Tibial artery (tissue), 4 donors: ENCODE measurements around the gene UBE2R2.
A peak's percentile ranks its signal among the peaks of the same experiment; 100 is the strongest.

Experiments used
- DNase-seq, 2 donors: peaks; one replicate each; pipeline ENCODE4 v3.0.0-alpha.2; 2019
- H3K27ac ChIP-seq, 2 donors: fragments of 200-600 bp; sonication (generic) in 1 of 2; 1 replicate in 1 of 2; 2 replicates in 1 of 2; pipeline ENCODE4 v1.5.1; 2018 to 2019; ENCODE audit warnings: mild to moderate bottlenecking in 1 of 2
- H3K27me3 ChIP-seq, 2 donors: fragments of 200-600 bp; sonication (generic) in 1 of 2; one replicate each; pipeline versions ENCODE4 v1.5.1 to v1.6.0; 2016 to 2019
- H3K36me3 ChIP-seq, 3 donors: fragments of 200-600 bp; sonication (generic) in 2 of 3; one replicate each; pipeline ENCODE4 v1.5.1; 2016 to 2019; ENCODE audit warnings: mild to moderate bottlenecking in 2 of 3
- H3K4me1 ChIP-seq, 4 donors: fragments of 200-600 bp; sonication (generic) in 2 of 4; 1 replicate in 3 of 4; 2 replicates in 1 of 4; pipeline ENCODE4 v1.5.1; 2016 to 2019
- H3K4me3 ChIP-seq, 2 donors: fragments of 200-600 bp; sonication (generic) in 1 of 2; 1 replicate in 1 of 2; 2 replicates in 1 of 2; pipeline ENCODE4 v1.5.1; 2018 to 2019; ENCODE audit warnings: mild to moderate bottlenecking in 2 of 2
- H3K9me3 ChIP-seq, 3 donors: fragments of 200-600 bp; sonication (generic) in 1 of 3; one replicate each; pipeline ENCODE4 v1.5.1; 2016 to 2019
- intact Hi-C: fragments of 100-400 bp; cut with DNase I; formaldehyde crosslinking; loops from one replicate; pipeline ENCODE4 v1.15.0; 2023; ENCODE audit warnings: low total_unique reads
- TF ChIP-seq, protein P1 (sequence below), 2 experiments: fragments of 200-600 bp in 1 of 2; fragments of 450-650 bp in 1 of 2; IDR thresholded peaks; one replicate each; pipeline ENCODE4 v1.5.1; 2017 to 2019; ENCODE audit warnings: antibody characterized with exemption in 2 of 2, mild to moderate bottlenecking in 1 of 2, moderate library complexity in 1 of 2

The UBE2R2 gene

GRCh38 chr9:33809506-33809905 lies 7.5 kb upstream of the UBE2R2 start:
- Histone ChIP-seq H3K4me3 (no peak overlapping the region), H3K27me3 (no peaks in the 10 kb centered on the region), H3K9me3 (no peaks in the 10 kb centered on the region), H3K27ac (no peak overlapping the region), H3K36me3 (no peaks in the 10 kb centered on the region), H3K4me1 (peaks cover 0 to 6% (median 2%) of the 10 kb centered on the region in 4 donors)
- no peak for DNase-seq
- intact Hi-C loops, result no loop called here
- TF ChIP-seq, protein P1, sequence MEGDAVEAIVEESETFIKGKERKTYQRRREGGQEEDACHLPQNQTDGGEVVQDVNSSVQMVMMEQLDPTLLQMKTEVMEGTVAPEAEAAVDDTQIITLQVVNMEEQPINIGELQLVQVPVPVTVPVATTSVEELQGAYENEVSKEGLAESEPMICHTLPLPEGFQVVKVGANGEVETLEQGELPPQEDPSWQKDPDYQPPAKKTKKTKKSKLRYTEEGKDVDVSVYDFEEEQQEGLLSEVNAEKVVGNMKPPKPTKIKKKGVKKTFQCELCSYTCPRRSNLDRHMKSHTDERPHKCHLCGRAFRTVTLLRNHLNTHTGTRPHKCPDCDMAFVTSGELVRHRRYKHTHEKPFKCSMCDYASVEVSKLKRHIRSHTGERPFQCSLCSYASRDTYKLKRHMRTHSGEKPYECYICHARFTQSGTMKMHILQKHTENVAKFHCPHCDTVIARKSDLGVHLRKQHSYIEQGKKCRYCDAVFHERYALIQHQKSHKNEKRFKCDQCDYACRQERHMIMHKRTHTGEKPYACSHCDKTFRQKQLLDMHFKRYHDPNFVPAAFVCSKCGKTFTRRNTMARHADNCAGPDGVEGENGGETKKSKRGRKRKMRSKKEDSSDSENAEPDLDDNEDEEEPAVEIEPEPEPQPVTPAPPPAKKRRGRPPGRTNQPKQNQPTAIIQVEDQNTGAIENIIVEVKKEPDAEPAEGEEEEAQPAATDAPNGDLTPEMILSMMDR (IDR thresholded peaks at IDR 0.05), result no peak

- intact Hi-C loops, result loop anchor here (5.0 kb wide), 1 partner anchor 38 kb away; no protein-coding TSS in a partner anchor
- H3K9me3 ChIP-seq, result no peaks in the 10 kb centered on the region
- H3K27ac ChIP-seq, result peak overlapping the region; percentile 29 to 40
- H3K4me1 ChIP-seq, result peaks cover 0 to 21% (median 9%) of the 10 kb centered on the region in 4 donors
- no peaks in the 10 kb centered on the region for H3K27me3 ChIP-seq
- TF ChIP-seq, protein P1 (IDR thresholded peaks at IDR 0.05), result peak; percentile 59 to 71
- no peaks in the 10 kb centered on the region for H3K36me3 ChIP-seq
- no peak overlapping the region for H3K4me3 ChIP-seq
- no peak for DNase-seq
Measured at GRCh38 chr9:33813712-33814641, 3.0 kb upstream of the UBE2R2 start.

- no peaks in the 10 kb centered on the region for H3K9me3 ChIP-seq
- no peak for DNase-seq
- no peaks in the 10 kb centered on the region for H3K27me3 ChIP-seq
- H3K4me3 ChIP-seq, result peak overlapping the region in 1 of 2 donors; percentile 73
- peak overlapping the region; percentile 93 to 98 for H3K27ac ChIP-seq
- TF ChIP-seq, protein P1 (IDR thresholded peaks at IDR 0.05), result no peak
- peaks cover 0 to 39% (median 20%) of the 10 kb centered on the region in 4 donors for H3K4me1 ChIP-seq
- intact Hi-C loops, result loop anchor here (5.0 kb wide), 1 partner anchor 232 kb away; the partner anchor contains the start of gene UBAP2
- no peaks in the 10 kb centered on the region for H3K36me3 ChIP-seq
Measured at GRCh38 chr9:33815781-33816180, 1.2 kb upstream of the UBE2R2 start.

- intact Hi-C loops, result loop anchor here (5.0 kb wide), 1 partner anchor 230 kb away; the partner anchor contains the start of gene UBAP2
- Histone ChIP-seq H3K36me3 (no peaks in the 10 kb centered on the region), H3K9me3 (no peaks in the 10 kb centered on the region), H3K27ac (peak overlapping the region; percentile 93 to 98), H3K4me1 (peaks cover 0 to 57% (median 24%) of the 10 kb centered on the region in 4 donors), H3K27me3 (no peaks in the 10 kb centered on the region), H3K4me3 (peak overlapping the region; percentile 73 to 89)
- TF ChIP-seq, protein P1 (IDR thresholded peaks at IDR 0.05), result peak in 1 of 2 experiments; percentile 19
- peak; percentile 38 to 78 for DNase-seq
Measured at GRCh38 chr9:33817327-33818166, 587 bp downstream of the UBE2R2 start.

- TF ChIP-seq, protein P1 (IDR thresholded peaks at IDR 0.05), result no peak
- Histone ChIP-seq H3K36me3 (no peaks in the 10 kb centered on the region), H3K27ac (peak overlapping the region; percentile 93 to 98), H3K27me3 (no peaks in the 10 kb centered on the region), H3K4me3 (peak overlapping the region; percentile 73 to 89), H3K9me3 (no peaks in the 10 kb centered on the region), H3K4me1 (peaks cover 0 to 65% (median 24%) of the 10 kb centered on the region in 4 donors)
- intact Hi-C loops, result loop anchor here (5.0 kb wide), 1 partner anchor 229 kb away; the partner anchor contains the start of gene UBAP2
- DNase-seq, result peak; percentile 28 to 74
Measured at GRCh38 chr9:33818167-33818846, 1.3 kb downstream of the UBE2R2 start.
